Activated T-cell treated with anti-CD3 and anti-CD28 coated beads, Interleukin-2, amount 50 U/mL, for 4 hours (primary cell): ENCODE results near the gene KIAA0513. TPM values are rescaled to one million over a fixed set of nuclear protein-coding genes. Genes with fewer than 3 reads are reported as not detected.
"Not testable (repeated sequence)": the region's sequence is repeated elsewhere in the genome, so short reads cannot be mapped to it uniquely, and the experiment has no call there.

Experiments used
- ATAC-seq, 2 donors: fragments of 200-7000 bp; cut with Tn5 transposase; one replicate each; pipeline ENCODE4 v1.10.0; 2021
- DNase-seq: peaks from one replicate; pipeline ENCODE4 v3.0.0-alpha.2; 2020
- H3K27me3 Mint-ChIP-seq: one replicate; pipeline ENCODE4 v1.8.0; 2021; ENCODE audit warnings: low read depth, mixed read lengths
- H3K36me3 Mint-ChIP-seq: one replicate; pipeline ENCODE4 v1.8.0; 2022; ENCODE audit warnings: mixed read lengths; ENCODE audit not compliant: insufficient read depth
- H3K4me1 Mint-ChIP-seq: one replicate; pipeline ENCODE4 v1.8.0; 2021; ENCODE audit warnings: low read depth, mixed read lengths
- H3K4me3 Mint-ChIP-seq: one replicate; pipeline ENCODE4 v1.8.0; 2021; ENCODE audit warnings: mild to moderate bottlenecking, moderate library complexity, mixed read lengths
- H3K9me3 Mint-ChIP-seq: one replicate; pipeline ENCODE4 v1.8.0; 2021; ENCODE audit warnings: mixed read lengths
- total RNA-seq, 3 donors: library from RNA; stranded (reverse); gene quantifications; one replicate each; pipeline ENCODE4 v1.2.1, GENCODE V29; 2021

KIAA0513 gene
- total RNA-seq, 3 donors from 2014 or later: 13.6 to 19.6 (median 17.6) TPM

- peaks cover 14% of the 10 kb centered on the region for H3K36me3 Mint-ChIP-seq
- ATAC-seq (no peak), DNase-seq (no peak)
- H3K9me3 Mint-ChIP-seq: no peaks in the 10 kb centered on the region
- no peaks in the 10 kb centered on the region for H3K27me3 Mint-ChIP-seq
- H3K4me1 Mint-ChIP-seq: peaks cover 8% of the 10 kb centered on the region
- H3K4me3 Mint-ChIP-seq: no peak overlapping the region
Measured at GRCh38 chr16:85045641-85046471, 18.3 kb downstream of the KIAA0513 start.

GRCh38 chr16:85046472-85046916, 18.9 kb downstream of the KIAA0513 start:
- ATAC-seq (no peak), DNase-seq (no peak)
- Mint-ChIP-seq H3K36me3 (peaks cover 14% of the 10 kb centered on the region), H3K4me1 (peaks cover 8% of the 10 kb centered on the region), H3K4me3 (no peak overlapping the region), H3K27me3 (no peaks in the 10 kb centered on the region), H3K9me3 (no peaks in the 10 kb centered on the region)

GRCh38 chr16:85046931-85047866, 19.6 kb downstream of the KIAA0513 start:
- ATAC-seq (peak; percentile 48 to 58), DNase-seq (no peak)
- Mint-ChIP-seq H3K4me1 (peaks cover 8% of the 10 kb centered on the region), H3K4me3 (no peak overlapping the region), H3K36me3 (peaks cover 14% of the 10 kb centered on the region), H3K27me3 (no peaks in the 10 kb centered on the region), H3K9me3 (no peaks in the 10 kb centered on the region)

GRCh38 chr16:85047867-85048455, 20.4 kb downstream of the KIAA0513 start:
- ATAC-seq: no peak
- H3K4me1 Mint-ChIP-seq: peaks cover 8% of the 10 kb centered on the region
- no peak overlapping the region for H3K4me3 Mint-ChIP-seq
- DNase-seq: no peak
- no peaks in the 10 kb centered on the region for H3K27me3 Mint-ChIP-seq
- H3K36me3 Mint-ChIP-seq: peaks cover 14% of the 10 kb centered on the region
- no peaks in the 10 kb centered on the region for H3K9me3 Mint-ChIP-seq

- H3K27me3 Mint-ChIP-seq: no peaks in the 10 kb centered on the region
- no peaks in the 10 kb centered on the region for H3K9me3 Mint-ChIP-seq
- ATAC-seq: no peak
- peaks cover 8% of the 10 kb centered on the region for H3K4me1 Mint-ChIP-seq
- peaks cover 13% of the 10 kb centered on the region for H3K36me3 Mint-ChIP-seq
- DNase-seq: no peak
- no peak overlapping the region for H3K4me3 Mint-ChIP-seq
Measured at GRCh38 chr16:85048921-85049562, 21.4 kb downstream of the KIAA0513 start.

- H3K9me3 Mint-ChIP-seq: no peaks in the 10 kb centered on the region
- H3K4me1 Mint-ChIP-seq: peaks cover 11% of the 10 kb centered on the region
- peaks cover 12% of the 10 kb centered on the region for H3K36me3 Mint-ChIP-seq
- H3K27me3 Mint-ChIP-seq: no peaks in the 10 kb centered on the region
- DNase-seq (no peak), ATAC-seq (no peak)
- H3K4me3 Mint-ChIP-seq: no peak overlapping the region
Measured at GRCh38 chr16:85049706-85050305, 22.2 kb downstream of the KIAA0513 start.

GRCh38 chr16:85051067-85051581, 23.5 kb downstream of the KIAA0513 start:
- Mint-ChIP-seq H3K9me3 (no peaks in the 10 kb centered on the region), H3K4me3 (no peak overlapping the region), H3K27me3 (no peaks in the 10 kb centered on the region), H3K36me3 (peaks cover 8% of the 10 kb centered on the region), H3K4me1 (peaks cover 24% of the 10 kb centered on the region)
- DNase-seq (no peak), ATAC-seq (no peak)

- no peaks in the 10 kb centered on the region for H3K27me3 Mint-ChIP-seq
- no peak overlapping the region for H3K4me3 Mint-ChIP-seq
- H3K36me3 Mint-ChIP-seq: peaks cover 2% of the 10 kb centered on the region
- H3K9me3 Mint-ChIP-seq: no peaks in the 10 kb centered on the region
- peaks cover 28% of the 10 kb centered on the region for H3K4me1 Mint-ChIP-seq
- DNase-seq (no peak), ATAC-seq (no peak)
Measured at GRCh38 chr16:85051683-85052082, 24.1 kb downstream of the KIAA0513 start.

GRCh38 chr16:85052536-85052935, 24.9 kb downstream of the KIAA0513 start:
- H3K4me3 Mint-ChIP-seq: no peak overlapping the region
- H3K36me3 Mint-ChIP-seq: peaks cover 2% of the 10 kb centered on the region
- H3K4me1 Mint-ChIP-seq: peaks cover 32% of the 10 kb centered on the region
- H3K9me3 Mint-ChIP-seq: no peaks in the 10 kb centered on the region
- ATAC-seq: no peak
- DNase-seq: no peak
- H3K27me3 Mint-ChIP-seq: no peaks in the 10 kb centered on the region

- H3K27me3 Mint-ChIP-seq, H3K9me3 Mint-ChIP-seq, H3K36me3 Mint-ChIP-seq, DNase-seq, ATAC-seq, H3K4me3 Mint-ChIP-seq: not testable (repeated sequence)
- H3K4me1 Mint-ChIP-seq: peaks cover 36% of the 10 kb centered on the region
Measured at GRCh38 chr16:85054321-85054720, 26.7 kb downstream of the KIAA0513 start.

- H3K9me3 Mint-ChIP-seq: no peaks in the 10 kb centered on the region
- ATAC-seq (no peak), DNase-seq (no peak)
- peaks cover 36% of the 10 kb centered on the region for H3K4me1 Mint-ChIP-seq
- peak overlapping the region; percentile 51 for H3K4me3 Mint-ChIP-seq
- no peaks in the 10 kb centered on the region for H3K36me3 Mint-ChIP-seq
- H3K27me3 Mint-ChIP-seq: no peaks in the 10 kb centered on the region
Measured at GRCh38 chr16:85054948-85055492, 27.4 kb downstream of the KIAA0513 start.

GRCh38 chr16:85055493-85056210, 28.1 kb downstream of the KIAA0513 start:
- ATAC-seq (peak; percentile 93 to 94), DNase-seq (peak; percentile 50)
- Mint-ChIP-seq H3K36me3 (no peaks in the 10 kb centered on the region), H3K4me1 (peaks cover 36% of the 10 kb centered on the region), H3K9me3 (no peaks in the 10 kb centered on the region), H3K4me3 (peak overlapping the region; percentile 51), H3K27me3 (no peaks in the 10 kb centered on the region)
